ENCODE data around the gene ZNRF3.
A peak's percentile ranks its signal among the peaks of the same experiment; 100 is the strongest.
"Not testable (repeated sequence)": the region's sequence is repeated elsewhere in the genome, so short reads cannot be mapped to it uniquely, and the experiment has no call there.

The ZNRF3 gene

GRCh38 chr22:29016067-29016938 is 132.9 kb downstream of the ZNRF3 start:
- DNase-seq, result no peak

GRCh38 chr22:29018293-29019189 is 135.2 kb downstream of the ZNRF3 start:
- no peak for DNase-seq

- peak; percentile 81 for DNase-seq
These were observed 138.9 kb downstream of the ZNRF3 start for GRCh38 chr22:29022101-29022817.

DNA sequence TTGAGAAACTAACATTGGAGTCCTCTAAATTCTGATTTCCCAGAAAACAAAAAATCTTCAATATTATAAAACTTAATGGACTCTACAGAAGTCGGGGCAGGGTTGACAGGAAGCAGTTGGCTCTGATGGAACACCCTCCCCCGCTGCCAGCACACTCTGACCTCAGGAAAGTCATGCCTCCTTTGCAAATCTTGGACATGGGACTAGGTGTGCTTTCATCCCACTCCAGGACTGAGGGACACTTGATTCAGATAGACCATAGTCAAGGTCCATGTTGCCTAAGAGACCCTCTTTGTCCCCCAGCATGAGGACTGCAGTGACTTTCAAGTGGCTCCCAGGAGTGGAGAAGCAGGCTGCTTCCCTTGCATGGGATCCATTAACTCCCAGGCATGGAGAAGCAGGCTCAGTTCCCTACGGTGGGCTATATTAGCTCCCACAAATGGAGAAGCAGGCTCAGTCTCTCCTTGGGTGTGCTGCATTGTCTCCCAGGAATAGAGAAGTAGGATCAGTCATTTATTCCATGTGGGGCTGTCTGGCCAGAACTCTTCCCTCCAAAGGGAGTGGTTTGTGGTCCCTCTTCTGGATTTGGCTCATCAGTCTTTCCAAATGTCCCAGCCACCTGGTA is 139.9 kb downstream of the ZNRF3 start:
- DNase-seq, result no peak

- no peak for DNase-seq
These were observed 143.2 kb downstream of the ZNRF3 start for GRCh38 chr22:29026579-29026978.

GRCh38 chr22:29028468-29028867 is 145.1 kb downstream of the ZNRF3 start:
- no peak for DNase-seq

GRCh38 chr22:29029202-29030000 is 146.0 kb downstream of the ZNRF3 start:
- DNase-seq, result no peak

DNA sequence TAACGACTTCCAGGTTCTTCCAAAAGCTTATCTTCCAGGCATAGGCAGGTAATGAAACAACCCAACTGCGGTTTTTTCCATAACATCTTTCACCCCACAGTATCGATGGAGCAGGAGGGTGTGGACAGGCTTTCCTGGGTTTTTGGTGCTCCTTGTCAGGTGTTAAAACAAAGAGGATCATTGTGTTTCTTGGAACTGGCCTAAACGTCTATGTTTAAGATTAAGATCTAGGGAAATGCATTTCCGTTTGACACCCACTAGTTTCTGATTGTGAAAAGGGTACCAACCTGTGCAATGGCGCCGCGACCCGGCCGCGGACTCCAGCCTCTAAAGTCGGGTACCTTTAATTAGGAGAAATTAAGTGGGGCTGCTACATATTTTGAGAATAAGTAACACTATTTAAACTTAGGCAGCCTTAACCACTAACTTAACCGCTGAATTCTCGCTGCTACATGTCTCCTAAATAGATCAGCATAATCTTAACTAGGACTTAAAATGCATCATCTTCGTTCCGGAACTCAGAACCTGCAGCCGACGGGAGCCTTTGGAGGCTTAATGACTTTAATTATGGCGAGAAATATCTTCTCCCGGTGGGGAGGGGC is 146.7 kb downstream of the ZNRF3 start:
- DNase-seq, result peak; percentile 72

DNA sequence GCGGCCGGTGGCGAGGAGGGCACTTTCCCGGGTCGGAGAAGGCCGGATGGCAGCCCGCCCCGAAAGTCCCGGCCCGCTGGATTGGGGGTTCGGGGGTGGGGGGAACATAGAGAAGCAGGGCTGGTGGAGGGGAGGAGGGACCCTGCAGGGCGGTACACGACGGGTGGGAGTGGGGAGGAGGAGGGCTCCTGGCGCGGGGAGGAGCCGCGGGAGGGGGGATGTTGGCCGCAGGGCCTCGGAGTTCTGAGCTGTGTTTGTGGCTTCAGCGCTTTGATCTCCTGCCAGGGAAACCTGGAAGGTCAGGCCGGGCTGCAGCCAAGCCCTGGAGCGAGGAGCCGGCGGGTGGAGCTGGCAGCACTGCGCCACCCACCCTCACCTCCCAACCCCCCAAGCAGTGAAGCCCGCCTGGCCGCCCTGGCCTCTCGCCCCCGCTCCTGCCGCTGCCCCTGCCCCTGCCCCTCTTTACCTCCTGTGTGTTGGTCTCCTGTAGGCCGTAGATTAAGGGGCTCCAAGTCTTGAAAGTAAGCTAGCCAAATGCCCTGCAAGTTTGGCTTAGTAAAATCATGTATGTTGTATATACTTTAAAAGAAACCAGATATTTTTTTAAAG is 147.3 kb downstream of the ZNRF3 start:
- peak; percentile 94 for DNase-seq

DNA sequence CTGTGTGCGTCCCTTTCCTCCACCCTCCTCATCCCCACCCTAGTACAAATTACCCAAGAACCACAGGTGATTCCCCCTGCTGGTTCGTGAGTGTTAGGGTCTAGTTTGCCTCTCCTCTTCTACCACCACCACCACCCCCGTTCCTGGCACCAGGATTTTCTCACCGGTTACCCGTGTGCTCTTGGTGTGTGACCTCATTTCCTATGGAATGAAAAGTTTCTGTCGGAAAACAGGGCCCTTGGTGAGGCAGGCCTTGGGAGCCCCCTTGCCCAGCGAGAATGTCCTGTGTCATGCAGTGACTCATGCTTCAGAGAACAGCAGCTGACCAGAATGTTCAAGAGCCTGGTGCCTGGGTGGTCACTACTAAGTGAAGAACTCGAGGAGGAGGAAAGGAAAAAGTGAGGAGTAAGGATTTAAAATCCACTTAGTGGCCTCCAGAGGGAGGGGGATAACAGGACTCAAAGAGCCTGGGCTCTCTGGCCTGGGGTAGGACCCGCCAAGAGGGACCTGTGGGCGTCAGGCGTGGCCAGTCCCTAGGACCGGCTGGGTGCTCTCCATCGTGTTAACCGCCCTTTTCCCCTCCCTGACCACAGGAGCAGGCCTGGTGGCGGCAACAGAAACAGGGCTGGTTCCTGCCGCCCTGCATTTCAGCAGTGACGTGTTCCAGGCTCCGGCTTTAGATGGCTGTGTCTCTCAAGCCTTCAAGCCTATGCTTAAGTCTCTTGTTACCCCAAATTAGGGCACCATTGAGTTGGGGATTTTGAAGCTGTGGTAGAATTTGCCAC is 148.0 kb downstream of the ZNRF3 start:
- peak; percentile 96 for DNase-seq

DNA sequence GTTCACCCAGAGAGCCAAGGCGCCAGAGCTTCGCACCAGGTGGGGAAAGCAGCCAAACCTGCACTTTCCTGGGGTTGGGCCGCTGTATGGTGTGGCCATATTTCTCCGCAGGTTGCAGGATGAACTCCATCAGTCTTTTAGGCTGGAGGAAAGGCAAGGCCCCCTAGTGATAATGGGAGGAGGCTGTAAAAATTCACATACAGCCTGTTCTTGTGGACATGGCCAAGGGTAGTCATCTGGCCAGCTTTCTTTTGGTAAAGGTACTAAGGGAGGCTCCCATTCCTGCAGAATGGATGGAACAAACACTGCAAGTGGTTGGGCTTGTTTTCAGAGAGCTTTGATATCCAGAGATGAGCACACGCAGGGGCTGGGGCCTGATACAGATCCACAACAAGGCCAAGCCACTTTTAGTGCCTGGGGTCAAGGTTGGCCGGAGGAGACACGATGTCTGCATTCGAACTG is 148.7 kb downstream of the ZNRF3 start:
- no peak for DNase-seq

DNA sequence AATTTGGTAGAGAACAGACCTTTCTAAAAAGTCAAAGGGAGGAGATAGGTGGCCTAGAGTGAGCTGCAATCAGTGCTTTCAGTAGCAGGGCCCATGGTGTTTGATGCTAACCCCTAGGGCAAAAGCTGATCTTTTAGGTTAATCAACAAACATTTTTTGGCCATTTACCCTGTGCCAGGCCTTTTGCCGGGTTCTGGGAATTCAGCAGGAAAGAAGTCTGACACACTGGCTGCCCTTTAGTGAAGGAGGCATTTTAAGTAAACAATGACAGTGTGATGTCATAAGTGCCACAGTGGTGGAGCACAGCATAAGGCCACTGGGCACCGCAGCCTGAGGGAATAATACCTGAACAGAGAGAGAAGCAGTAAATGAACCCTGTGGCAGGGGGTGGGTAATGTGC is 149.2 kb downstream of the ZNRF3 start:
- DNase-seq, result peak; percentile 12

DNA sequence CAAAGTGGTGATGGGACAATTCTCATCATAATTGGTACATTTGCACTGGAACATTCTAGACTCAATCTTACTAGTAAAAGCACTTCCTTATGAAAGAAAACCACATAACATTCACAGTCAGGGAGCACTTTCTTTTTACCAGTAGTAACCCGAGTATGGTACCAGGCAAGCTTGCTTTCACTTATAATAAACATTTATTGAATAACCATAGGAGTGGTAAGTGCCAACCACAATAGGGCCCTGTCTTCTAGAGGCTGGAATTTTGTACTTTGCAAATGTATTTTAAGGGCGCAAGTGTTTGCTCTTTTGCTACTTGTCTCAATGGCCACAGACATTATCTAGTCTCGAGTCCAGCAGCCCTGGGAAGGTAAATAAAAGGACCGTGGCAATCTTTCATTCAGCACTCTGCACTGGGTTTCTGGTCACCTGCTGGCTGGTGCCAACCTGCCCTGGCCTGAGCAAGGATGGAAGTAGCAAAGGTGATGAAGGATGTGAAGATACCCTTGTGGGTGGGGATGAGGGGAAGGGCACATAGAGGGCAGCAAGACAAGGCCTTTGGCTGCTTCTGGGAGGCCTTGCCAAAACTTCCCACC is 154.1 kb downstream of the ZNRF3 start:
- DNase-seq, result no peak

- DNase-seq, result no peak
These were observed 155.8 kb downstream of the ZNRF3 start for GRCh38 chr22:29039148-29039547.

GRCh38 chr22:29039684-29040083 is 156.3 kb downstream of the ZNRF3 start:
- not testable (repeated sequence) for DNase-seq

- DNase-seq, result peak; percentile 90
These were observed 157.3 kb downstream of the ZNRF3 start for GRCh38 chr22:29040385-29041275.

GRCh38 chr22:29041408-29041807 is 158.0 kb downstream of the ZNRF3 start:
- DNase-seq, result no peak

GRCh38 chr22:29043906-29044575 is 160.7 kb downstream of the ZNRF3 start:
- DNase-seq, result peak; percentile 64
